Lung (tissue), 12 donors: Measurements from ENCODE around the gene TP73. TPM values are rescaled to one million over a fixed set of nuclear protein-coding genes. Genes with fewer than 3 reads are reported as not detected.

Source experiments
- ATAC-seq: fragments of 200-7000 bp; cut with Tn5 transposase; one replicate; pipeline ENCODE4 v1.9.1; 2020; ENCODE audit warnings: moderate number of reproducible peaks; ENCODE audit not compliant: insufficient read depth, low FRiP score
- DNase-seq, 3 donors: peaks; one replicate each; pipeline ENCODE4 v3.0.0-alpha.2; 2013 to 2017
- H3K27ac ChIP-seq, 2 donors: one replicate each; pipeline ENCODE4 v1.5.1; 2013; ENCODE audit warnings: mild to moderate bottlenecking in 2 of 2, moderate library complexity in 2 of 2, control low read depth in 1 of 2, inconsistent platforms in 1 of 2, low read depth in 1 of 2, low read length in 1 of 2
- H3K27me3 ChIP-seq, 3 donors: one replicate each; pipeline ENCODE4 v1.5.1; 2013; ENCODE audit warnings: low read length in 2 of 3; ENCODE audit not compliant: control insufficient read depth in 3 of 3, insufficient read depth in 3 of 3
- H3K36me3 ChIP-seq, 4 donors: one replicate each; pipeline ENCODE4 v1.5.1; 2013; ENCODE audit warnings: low read length in 4 of 4, mild to moderate bottlenecking in 1 of 4, moderate library complexity in 1 of 4; ENCODE audit not compliant: control insufficient read depth in 4 of 4, insufficient read depth in 4 of 4
- H3K4me1 ChIP-seq, 5 donors: one replicate each; pipeline ENCODE4 v1.5.1; 2013; ENCODE audit warnings: low read length in 5 of 5, mild to moderate bottlenecking in 2 of 5, moderate library complexity in 1 of 5; ENCODE audit not compliant: control insufficient read depth in 5 of 5, insufficient read depth in 5 of 5
- H3K4me3 ChIP-seq: one replicate; pipeline ENCODE4 v1.5.1; 2013; ENCODE audit warnings: mild to moderate bottlenecking, control low read depth, moderate library complexity
- H3K9ac ChIP-seq, 2 donors: one replicate each; pipeline ENCODE4 v1.5.1; 2013; ENCODE audit warnings: low read length in 2 of 2, control low read depth in 1 of 2; ENCODE audit not compliant: insufficient read depth in 1 of 2
- H3K9me3 ChIP-seq, 4 donors: one replicate each; pipeline ENCODE4 v1.5.1; 2013; ENCODE audit warnings: low read length in 3 of 4, mild to moderate bottlenecking in 1 of 4, moderate library complexity in 1 of 4; ENCODE audit not compliant: control insufficient read depth in 4 of 4, insufficient read depth in 3 of 4
- WGBS, 2 donors: extraction: QIAGEN DNeasy Blood & Tissue Kit; methylation state at CpG; one replicate each; pipeline ENCODE4 v1.1.7; 2013; 5-methylcytosine and 5-hydroxymethylcytosine counted together
- polyA plus RNA-seq, 2 donors: library from polyadenylated mRNA; stranded (reverse); fragments of 200-250 nt; gene quantifications; one replicate each; pipeline ENCODE4 v1.2.1, GENCODE V29; 2013
- total RNA-seq, 2 donors: library from RNA; depleted of rRNA in 1 of 2; stranded (reverse); fragments of >200 nt in 1 of 2; gene quantifications; one replicate each; pipeline ENCODE4 v1.2.1, GENCODE V29; 2014 to 2021
- TF ChIP-seq, protein P1 (sequence below): IDR thresholded peaks from 2 replicates; pipeline ENCODE4 v1.5.1; 2012; ENCODE audit warnings: mild to moderate bottlenecking; ENCODE audit errors: control extremely low read depth, extremely low read depth
- donor health status: control.
- donor health status: control.
- donor health status: Bipolar disorder and iron deficiency.
- donor health status: healthy.
- donor health status: DM: yes; HTN: yes; CAD: no.

TP73 gene
- total and polyA plus RNA-seq, 4 donors, result 1.7 to 12.3 (median 2.2) TPM

DNA sequence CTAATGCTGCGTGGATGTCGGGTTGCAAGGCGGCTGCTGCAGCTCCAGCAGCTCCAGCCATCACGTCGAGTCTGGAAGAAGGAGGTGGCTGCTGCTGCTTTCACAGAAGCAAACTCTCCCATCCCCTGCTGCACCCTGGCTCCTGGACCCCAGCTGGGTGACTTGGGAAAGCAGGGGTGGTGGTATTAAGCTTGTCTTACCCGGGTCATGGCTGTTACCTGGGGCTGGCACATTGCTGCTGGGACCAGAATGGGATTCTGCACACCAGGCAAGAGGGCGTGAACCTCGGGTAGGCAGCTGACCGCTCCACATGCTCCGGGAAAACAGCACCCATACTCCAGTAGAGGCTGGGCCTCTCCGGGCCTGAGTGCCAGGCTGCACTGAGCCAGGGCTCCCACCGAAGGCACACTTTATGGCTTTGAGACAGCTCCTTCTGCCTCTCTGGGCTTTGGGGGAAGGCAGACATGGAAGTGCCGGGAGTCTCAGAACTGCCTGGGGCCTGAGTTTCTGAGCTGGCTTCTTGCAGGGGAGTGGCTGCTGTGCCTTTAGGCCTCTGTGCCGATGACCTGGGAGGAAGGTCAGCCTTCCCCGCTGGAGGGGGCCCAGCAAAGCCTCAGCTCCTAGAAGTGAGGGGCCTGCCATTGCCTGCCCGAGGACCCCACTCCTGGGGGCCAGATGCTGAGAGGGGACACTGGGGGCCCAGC is 121.4 kb downstream of the TP73 start:
- WGBS, 2 donors, result 73 to 85% methylated on average over 16 of the region's 16 CpGs
- H3K9ac ChIP-seq, result no peak overlapping the region
- H3K4me1 ChIP-seq, result peaks cover 0 to 36% (median 15%) of the 10 kb centered on the region in 5 donors
- H3K27me3 ChIP-seq, result no peaks in the 10 kb centered on the region
- no peak overlapping the region for H3K4me3 ChIP-seq
- TF ChIP-seq, protein P1, sequence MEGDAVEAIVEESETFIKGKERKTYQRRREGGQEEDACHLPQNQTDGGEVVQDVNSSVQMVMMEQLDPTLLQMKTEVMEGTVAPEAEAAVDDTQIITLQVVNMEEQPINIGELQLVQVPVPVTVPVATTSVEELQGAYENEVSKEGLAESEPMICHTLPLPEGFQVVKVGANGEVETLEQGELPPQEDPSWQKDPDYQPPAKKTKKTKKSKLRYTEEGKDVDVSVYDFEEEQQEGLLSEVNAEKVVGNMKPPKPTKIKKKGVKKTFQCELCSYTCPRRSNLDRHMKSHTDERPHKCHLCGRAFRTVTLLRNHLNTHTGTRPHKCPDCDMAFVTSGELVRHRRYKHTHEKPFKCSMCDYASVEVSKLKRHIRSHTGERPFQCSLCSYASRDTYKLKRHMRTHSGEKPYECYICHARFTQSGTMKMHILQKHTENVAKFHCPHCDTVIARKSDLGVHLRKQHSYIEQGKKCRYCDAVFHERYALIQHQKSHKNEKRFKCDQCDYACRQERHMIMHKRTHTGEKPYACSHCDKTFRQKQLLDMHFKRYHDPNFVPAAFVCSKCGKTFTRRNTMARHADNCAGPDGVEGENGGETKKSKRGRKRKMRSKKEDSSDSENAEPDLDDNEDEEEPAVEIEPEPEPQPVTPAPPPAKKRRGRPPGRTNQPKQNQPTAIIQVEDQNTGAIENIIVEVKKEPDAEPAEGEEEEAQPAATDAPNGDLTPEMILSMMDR, result no peak
- H3K36me3 ChIP-seq, result peaks cover 0 to 4% (median 3%) of the 10 kb centered on the region in 4 donors
- DNase-seq (no peak), ATAC-seq (no peak)
- H3K27ac ChIP-seq, result no peak overlapping the region
- H3K9me3 ChIP-seq, result no peaks in the 10 kb centered on the region

DNA sequence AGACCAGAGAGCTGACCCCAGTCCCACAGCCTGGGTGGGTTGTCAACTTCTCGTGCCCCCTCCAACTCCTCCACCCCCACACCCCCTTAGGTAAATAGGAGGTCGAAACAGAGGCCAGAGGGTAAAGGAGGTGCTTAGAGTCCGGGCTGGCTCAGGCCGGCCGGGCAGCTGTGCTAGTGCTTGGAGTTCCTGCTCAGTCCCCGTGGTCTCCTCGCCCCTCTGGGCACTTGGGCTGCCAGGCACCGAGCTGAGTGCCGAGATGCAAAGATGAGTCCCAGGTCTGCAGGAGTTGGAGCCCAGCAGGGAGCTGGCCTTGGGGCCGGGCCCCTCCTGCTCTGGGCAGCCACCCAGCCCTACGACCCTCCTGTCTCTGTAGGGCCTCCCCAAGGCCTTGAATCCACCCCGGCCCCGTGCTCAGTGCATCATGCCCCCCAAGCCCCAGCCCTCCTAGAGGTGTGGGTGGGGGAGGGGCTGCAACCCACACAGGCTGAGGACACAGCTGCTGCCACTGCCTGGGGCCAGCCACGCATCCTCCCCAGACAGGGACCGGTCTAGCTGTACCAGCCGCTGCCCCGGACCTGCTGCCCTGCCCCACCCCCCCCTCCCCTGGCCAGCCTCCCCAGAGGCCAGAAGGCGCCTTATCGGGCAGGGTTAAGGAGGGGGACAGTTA is 122.1 kb downstream of the TP73 start:
- 75 to 89% methylated on average over 16 to 19 of the region's 19 CpGs for WGBS, 2 donors
- Histone ChIP-seq H3K27ac (no peak overlapping the region), H3K9me3 (no peaks in the 10 kb centered on the region), H3K4me1 (peaks cover 0 to 36% (median 15%) of the 10 kb centered on the region in 5 donors), H3K36me3 (peaks cover 0 to 9% (median 3%) of the 10 kb centered on the region in 4 donors), H3K4me3 (no peak overlapping the region), H3K9ac (no peak overlapping the region), H3K27me3 (no peaks in the 10 kb centered on the region)
- no peak for DNase-seq
- ATAC-seq, result no peak
- TF ChIP-seq, protein P1, result no peak

DNA sequence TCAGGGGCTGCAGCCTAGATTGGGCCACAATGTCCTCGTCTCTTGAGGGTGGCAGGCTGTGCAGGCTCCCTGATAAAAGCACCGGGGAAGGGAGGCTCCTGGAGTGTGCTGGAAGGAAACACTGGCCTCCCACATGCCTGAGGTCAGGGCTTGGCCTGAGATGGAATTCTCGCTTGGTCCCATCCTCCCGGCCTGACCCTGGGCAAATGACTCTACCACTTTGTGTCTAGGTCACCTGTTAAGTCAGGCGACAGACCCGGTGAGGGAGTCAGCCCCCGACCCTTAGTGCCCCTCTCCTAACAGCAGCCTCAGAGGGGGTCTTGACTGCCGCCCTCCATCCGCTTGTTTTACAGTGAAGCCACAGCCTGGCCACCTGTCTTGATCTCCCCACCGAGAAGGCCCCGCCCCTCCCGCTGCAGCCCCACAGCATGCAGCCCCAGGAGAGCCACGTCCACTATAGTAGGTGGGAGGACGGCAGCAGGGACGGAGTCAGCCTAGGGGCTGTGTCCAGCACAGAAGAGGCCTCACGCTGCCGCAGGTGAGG is 122.7 kb downstream of the TP73 start:
- no peak overlapping the region for H3K4me3 ChIP-seq
- H3K4me1 ChIP-seq, result peaks cover 0 to 36% (median 15%) of the 10 kb centered on the region in 5 donors
- H3K36me3 ChIP-seq, result peaks cover 2 to 13% (median 6%) of the 10 kb centered on the region in 4 donors
- ATAC-seq, result no peak
- no peak overlapping the region for H3K9ac ChIP-seq
- TF ChIP-seq, protein P1, result no peak
- H3K9me3 ChIP-seq, result no peaks in the 10 kb centered on the region
- DNase-seq, result no peak
- H3K27ac ChIP-seq, result no peak overlapping the region
- WGBS, 2 donors, result 51 to 56% methylated on average over 17 of the region's 17 CpGs
- no peaks in the 10 kb centered on the region for H3K27me3 ChIP-seq
